GM21717 (cell line): Measurements from ENCODE around the gene DYNC1H1.

ENCODE experiments used
- ATAC-seq: cut with Tn5 transposase; IDR thresholded peaks from one replicate; pipeline ENCODE4 v1.9.1; 2021; ENCODE audit warnings: mild to moderate bottlenecking, moderate library complexity; ENCODE audit not compliant: unreplicated experiment

The DYNC1H1 gene

DNA sequence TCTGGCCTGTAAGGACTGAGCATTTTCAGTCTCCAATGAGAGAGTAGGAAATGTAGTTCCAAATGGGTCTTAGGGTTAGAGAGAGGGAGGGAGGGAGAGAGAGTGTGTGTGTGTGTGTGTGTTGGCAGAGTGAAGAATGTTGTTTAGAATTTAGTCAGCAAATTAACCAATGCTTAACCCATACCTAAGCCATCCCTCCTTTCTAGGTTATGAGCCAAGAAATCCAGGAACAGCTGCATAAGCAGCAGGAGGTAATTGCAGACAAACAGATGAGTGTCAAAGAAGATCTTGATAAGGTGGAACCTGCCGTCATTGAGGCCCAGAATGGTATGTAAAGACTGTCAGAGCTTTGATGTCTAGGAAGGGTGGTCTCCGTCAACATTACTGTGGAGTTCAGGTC, 65.6 kb downstream of the DYNC1H1 start:
- ATAC-seq: no peak

DNA sequence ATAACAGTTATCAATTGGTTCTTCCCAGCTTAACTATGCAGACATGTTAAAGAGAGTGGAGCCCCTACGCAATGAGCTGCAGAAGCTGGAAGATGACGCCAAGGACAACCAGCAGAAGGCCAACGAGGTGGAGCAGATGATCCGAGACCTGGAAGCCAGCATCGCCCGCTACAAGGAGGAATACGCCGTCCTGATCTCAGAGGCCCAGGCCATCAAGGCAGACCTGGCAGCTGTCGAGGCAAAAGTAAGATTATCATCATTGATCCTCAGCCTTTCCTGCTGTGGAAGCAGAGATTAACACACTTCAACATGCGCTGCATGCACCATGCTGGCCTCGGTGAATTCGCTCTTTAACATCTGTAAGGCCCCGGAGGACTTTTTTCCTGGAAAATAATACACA, 68.9 kb downstream of the DYNC1H1 start:
- ATAC-seq: no peak

DNA sequence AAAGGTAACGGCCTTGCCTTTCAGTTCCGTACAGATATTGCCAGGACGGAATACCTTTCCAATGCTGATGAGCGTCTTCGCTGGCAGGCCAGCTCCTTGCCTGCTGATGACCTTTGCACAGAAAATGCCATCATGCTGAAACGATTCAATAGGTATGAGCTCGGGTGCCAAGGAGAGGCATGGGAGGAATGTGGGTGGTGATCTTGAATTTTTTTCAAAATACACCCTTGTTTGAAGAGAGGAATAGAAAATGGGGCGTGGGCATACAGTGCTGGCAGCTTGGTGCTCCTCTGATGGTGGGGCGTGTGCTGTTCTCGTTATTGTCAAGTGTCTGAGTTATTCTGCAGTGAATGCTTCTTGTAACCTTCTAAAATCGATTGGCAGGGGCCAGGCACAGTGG, 69.9 kb downstream of the DYNC1H1 start:
- ATAC-seq: no peak

DNA sequence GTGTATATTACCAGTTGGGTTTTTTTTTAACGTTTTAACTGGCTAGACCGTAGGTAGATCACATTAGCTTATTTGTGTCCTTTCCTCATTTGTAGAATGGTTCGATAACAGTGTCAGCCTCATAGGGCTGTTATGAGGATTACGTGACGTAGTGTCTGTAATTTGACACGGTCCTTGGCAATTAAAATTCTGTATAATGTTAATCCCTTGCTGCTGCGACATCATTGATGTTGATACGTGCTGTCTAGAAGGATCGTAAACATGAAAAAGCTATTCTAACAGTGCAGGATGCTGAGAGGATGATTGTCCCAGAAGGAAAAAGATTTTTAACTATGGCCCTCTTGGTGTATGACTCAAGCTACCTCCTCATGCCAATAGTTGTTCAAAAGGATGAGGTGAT, 71.5 kb downstream of the DYNC1H1 start:
- ATAC-seq: no peak

DNA sequence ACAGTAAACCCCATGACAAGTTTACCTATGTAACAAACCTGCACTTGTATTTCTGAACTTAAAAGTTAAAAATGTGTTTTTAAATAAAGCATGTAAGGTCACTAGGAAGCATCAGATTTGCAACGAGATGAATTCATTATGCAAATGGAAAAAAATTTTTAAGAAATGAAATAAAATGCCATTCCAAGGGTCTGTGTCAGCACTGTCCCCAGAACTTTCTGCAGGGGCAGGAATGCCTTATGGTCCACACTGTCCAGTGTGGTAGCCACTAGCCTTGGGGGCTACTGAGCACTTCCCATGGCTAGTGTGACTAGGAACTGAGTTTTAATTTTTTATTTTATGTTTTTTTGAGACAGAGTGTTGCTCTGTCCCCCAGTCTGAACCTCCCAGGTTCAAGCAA, 73.3 kb downstream of the DYNC1H1 start:
- ATAC-seq: no peak

DNA sequence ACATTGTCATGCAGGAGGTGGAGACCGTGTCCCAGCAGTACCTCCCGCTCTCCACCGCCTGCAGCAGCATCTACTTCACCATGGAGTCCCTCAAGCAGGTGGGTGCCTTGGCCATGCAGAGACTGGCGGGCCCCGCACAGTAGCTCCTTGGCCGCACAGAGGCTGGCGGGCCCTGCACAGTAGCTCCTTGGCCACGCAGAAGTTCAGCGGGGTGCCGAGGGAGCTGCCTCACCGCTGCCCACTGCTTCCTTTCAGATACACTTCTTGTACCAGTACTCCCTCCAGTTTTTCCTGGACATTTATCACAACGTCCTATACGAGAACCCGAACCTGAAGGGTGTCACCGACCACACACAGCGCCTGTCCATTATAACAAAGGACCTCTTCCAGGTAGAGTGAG, 74.8 kb downstream of the DYNC1H1 start:
- no peak for ATAC-seq

DNA sequence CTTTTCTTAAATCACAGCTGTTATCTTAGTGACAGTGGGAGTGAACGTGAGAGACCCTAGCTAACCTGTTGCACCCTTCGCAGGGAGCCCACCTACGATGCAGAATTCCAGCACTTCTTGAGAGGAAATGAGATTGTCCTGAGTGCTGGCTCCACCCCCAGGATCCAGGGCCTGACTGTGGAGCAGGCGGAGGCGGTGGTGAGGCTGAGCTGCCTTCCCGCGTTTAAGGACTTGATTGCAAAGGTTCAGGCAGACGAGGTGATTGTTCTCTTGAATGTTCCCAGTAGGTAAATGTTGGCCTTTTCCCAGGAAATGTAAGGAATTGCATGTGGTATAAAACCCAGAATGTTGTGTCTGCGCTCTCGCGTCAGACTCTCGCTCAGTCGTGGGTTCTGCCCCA, 75.8 kb downstream of the DYNC1H1 start:
- ATAC-seq: no peak

DNA sequence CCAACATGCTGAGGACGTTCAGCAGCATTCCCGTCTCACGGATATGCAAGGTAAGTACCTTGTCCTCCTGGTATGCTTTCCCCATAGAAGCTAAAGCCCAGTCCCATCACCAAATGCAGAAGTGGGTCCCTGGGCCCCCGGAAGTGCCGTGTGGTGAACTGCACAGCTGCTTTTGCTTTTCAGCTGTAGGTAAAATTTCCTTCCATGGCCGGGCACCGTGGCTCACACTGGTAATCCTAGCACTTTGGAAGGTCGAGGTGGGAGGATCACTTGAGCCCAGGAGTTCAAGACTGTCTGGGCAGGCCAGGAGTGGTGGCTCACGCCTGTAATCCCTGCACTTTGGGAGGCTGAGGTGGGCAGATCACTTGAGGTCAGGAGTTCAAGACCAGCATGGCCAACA, 78.3 kb downstream of the DYNC1H1 start:
- ATAC-seq: no peak

DNA sequence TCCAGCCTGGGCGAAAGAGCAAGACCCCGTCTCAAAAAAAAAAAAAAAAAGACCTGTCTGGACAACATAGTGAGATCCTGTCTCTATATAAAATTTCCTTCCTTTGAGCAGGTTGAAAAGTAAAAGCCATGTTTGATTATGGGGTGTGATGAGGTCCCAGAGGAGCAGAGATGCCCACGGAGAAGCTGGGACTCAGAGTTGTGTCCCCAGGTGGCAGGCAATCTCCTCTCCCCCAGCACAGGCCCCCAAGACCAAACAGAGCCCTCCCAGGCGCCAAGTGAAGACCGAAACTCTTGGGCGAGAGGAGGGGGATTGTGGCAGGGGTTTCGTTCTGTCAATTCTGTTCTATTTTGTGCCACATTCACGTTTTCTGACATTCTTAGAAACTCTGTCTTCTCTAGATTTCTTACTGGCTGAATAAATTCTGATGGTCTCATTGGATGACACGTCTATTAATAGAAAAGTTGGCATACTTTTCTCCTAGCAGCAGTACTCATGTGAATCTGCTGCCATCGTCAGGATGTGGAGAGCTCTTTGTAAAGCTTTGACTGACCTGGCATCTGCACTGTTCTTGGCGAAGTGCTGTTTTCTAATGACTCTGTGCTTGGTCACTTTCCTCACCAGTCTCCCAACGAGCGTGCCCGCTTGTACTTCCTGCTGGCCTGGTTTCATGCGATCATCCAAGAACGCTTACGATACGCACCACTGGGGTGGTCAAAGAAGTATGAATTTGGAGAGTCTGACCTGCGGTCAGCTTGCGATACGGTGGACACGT, 79.1 kb downstream of the DYNC1H1 start:
- no peak for ATAC-seq

DNA sequence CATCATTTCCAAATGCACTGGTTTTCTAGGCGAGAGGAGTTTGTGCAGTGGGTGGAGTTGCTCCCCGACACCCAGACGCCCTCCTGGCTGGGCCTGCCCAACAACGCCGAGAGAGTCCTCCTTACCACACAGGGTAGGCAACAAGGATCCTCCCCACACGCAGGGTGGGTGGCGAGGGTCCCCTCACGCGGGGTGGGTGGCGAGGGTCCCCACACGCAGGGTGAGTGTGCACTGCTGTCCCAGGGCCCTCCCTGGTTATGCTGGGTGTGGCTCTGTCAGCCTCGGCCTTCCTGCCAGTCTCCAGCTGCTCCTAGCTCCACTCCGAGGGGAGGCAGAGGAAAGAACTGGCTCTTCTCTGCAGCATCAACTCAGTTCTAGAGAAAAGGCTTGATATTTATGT, 80.2 kb downstream of the DYNC1H1 start:
- no peak for ATAC-seq

DNA sequence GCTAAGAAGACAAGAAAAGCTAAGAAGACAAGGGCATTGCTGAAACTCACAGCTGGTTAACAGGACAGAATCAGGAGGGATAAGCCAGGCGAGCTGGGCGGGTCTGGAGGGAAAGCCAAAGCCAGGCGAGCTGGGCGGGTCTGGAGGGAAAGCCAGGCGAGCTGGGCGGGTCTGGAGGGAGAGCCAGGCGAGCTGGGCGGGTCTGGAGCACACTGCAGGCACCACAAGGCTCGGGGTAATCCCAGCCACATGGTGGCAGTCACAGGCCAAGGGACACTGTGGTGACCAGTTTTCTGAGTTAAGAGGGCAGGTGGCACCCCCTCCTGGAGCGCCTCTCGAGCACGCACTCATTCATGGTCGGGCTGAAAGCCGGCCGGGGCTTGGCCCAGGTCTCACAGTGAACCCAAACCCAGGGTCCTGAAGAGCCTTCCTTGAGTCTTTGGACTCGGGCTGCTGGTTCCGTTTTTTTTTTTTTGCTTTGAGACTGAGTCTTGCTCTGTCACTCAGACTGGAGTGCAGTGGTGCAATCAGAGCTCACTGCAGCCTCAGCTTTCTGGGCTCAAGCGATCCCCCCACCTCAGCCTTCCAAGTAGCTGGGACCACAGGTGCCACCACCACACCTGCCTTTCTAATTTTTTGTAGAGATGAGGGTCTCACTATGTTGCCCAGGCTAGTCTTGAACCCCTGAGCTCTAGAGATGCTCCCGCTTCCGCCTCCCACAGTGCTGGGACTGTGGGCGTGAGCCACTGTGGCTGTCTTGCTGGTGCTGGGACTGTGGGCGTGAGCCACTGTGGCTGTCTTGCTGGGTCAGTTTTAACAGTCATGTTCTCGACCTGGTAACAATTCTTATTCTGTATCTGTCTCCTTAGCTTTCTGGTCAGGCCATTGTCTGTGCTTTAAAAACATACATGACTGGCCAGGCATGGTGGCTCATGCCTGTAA, 82.2 kb downstream of the DYNC1H1 start:
- ATAC-seq: no peak

DNA sequence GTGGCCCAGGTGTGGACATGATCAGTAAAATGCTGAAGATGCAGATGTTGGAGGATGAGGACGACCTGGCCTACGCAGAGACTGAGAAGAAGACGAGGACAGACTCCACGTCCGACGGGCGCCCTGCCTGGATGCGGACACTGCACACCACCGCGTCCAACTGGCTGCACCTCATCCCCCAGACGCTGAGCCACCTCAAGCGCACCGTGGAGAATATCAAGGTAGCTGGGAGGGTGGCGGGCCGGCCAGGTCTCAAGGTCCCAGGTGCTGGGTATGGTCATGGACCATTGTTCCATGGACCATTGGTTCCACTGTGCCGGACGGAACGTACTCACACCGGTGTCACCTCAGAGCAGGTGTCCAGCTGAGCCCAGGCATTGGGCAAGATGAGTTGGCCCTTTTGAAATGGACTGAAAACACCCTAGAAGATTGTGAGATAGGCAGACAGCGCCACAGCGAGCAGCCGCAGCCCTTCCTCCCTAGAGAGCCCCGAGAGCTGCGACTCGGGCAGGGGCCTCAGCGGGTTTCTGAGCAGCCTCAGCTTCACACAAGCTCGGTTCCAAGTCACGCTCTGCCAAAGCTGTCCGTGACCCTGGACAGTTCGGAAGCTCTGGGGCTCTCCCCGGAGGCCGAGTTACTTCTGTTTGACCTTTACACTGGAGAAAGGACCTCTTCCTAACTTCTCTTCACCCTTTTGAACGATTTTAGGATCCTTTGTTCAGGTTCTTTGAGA, 83.6 kb downstream of the DYNC1H1 start:
- no peak for ATAC-seq

DNA sequence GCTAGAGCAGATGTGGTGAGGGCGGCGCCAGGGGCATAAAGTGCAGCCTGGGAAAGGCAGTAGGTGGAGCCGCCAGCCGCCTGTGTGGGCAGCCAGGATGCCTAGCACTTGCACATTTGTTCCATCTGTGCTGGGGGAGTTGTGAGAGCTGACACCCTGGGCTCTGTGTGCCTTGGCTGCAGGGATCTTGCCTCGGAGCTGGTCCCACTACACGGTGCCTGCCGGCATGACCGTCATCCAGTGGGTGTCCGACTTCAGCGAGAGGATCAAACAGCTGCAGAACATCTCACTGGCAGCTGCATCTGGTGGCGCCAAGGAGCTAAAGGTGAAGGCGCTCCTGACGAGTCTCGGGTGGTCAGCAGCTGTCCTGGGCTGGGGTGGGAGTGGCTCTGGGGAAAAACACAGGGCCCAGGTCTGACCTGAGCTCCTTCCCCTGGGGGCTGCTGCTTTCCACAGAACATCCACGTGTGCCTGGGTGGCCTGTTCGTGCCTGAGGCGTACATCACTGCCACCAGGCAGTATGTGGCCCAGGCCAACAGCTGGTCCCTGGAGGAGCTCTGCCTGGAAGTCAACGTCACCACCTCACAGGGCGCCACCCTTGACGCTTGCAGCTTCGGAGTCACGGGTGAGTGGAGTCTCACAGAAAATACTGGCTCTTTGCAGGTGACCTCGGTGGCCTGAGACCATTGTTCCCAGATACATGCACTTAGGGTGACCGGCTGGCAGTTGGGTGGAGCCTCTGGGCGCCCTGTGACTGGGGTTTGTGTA, 85.1 kb downstream of the DYNC1H1 start:
- ATAC-seq: no peak

DNA sequence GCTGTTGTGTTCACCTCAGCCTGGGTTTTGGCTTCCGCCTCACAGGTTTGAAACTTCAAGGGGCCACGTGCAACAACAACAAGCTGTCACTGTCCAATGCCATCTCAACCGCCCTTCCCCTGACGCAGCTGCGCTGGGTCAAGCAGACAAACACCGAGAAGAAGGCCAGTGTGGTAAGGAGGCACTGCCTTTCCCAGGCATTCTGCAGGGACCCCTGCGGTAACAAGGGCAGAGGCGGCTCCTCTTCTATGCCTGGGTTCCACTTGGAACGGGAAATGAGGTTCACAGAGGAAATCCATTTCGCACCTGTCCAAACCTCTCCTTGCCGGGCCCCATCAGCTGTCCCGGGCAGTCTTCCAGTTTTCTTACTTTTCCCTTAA, 85.6 kb downstream of the DYNC1H1 start:
- no peak for ATAC-seq

DNA sequence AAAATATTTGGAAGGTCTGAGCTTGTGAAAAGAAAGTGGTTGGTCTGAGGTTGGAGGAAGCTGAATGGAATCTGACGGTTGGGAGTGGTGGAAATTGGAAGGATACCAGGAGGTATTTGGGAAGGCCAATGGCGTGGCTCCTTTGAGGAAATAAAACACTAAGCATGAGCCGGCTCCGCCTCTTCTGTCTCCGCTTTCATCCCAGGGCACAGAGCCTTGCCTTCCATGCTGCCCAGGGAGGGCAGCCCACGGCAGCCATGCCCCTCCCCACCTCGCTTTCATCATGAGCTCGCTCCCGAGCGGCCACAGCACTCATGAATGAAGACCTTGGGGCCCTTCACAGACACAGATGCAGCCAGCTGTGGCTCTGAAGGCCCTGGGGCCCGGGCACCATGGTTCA, 86.3 kb downstream of the DYNC1H1 start:
- no peak for ATAC-seq

DNA sequence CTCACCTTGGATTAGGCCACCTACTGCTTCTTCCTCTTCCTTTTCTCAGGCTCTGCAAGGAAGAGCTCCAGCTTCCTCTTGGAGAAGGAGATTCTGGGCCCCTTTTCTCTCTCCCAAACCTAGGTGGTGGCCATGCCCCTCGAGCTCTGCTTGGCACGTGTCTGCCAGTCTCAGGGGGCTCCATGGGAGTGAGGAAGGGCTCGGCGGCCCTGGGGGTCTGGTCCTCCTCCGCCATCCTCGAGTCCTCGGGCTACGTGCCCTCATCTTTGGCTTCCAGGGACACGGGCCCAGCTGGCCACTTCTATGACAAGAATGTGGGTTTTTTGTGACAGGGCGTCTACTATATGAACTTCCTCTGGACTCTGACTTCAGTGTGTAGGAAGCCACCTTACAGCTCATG, 88.1 kb downstream of the DYNC1H1 start:
- no peak for ATAC-seq

DNA sequence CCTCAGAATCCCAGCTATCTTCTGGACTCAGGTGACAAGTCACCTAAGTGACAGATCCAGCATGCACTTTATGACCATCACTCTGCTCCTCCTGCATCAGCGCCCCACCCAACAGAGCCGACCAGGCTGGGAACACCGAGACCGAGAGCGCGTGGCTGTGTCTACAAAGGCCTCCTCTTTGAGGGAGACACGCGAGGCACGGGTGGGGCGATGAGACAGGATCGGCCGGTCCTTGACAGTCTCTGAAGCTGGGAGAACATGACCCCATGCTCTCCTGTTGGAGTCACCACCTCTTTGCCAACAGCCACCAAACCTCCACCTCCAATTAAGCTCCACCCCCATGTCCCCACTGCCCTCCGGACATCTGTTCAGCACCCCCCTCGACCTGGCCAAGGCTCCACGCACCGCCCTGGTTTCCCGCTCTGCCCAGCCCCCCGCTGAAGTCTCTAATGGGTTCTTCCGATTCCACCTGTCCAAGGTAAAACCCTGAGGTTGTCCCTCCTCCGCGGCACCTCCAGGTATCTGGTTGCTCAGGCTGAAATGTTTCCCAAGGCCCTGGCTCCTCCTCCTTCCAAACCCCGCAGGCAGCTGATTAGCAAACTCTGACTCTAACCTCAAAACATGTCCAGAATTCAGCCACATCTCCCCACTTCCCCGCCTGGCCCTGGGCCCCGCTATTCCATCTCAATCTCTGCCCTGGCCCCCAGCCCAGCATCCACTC, 91.0 kb downstream of the DYNC1H1 start:
- ATAC-seq: no peak

DNA sequence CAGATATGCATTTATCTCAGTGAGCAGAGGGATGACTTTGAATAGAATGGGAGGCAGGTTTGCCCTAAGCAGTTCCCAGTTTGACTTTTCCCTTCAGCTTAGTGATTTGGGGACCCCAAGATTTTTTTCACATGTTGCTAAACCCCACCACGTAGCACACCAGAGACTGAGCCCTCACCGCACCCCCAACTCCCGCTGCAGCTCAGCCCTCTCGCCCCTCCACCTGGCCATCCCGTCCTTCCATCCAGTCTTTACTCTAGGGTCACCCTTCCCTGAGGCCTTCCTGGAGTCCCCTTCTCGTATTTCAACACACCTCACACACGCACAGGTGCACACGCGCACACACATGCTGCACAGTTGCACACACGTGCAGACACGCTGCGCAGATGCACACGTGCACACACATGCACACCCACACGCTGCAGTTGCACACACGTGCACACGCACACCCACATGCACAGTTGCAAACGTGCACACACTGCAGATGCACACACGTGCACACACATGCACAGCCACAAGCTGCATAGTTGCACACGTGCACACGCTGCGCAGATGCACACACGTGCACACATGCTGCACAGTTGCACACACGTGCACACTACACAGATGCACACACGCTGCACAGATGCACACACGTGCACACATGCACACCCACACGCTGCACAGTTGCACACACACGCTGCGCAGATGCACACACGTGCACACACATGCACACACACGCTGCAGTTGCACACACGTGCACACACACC, 92.5 kb downstream of the DYNC1H1 start:
- no peak for ATAC-seq

DNA sequence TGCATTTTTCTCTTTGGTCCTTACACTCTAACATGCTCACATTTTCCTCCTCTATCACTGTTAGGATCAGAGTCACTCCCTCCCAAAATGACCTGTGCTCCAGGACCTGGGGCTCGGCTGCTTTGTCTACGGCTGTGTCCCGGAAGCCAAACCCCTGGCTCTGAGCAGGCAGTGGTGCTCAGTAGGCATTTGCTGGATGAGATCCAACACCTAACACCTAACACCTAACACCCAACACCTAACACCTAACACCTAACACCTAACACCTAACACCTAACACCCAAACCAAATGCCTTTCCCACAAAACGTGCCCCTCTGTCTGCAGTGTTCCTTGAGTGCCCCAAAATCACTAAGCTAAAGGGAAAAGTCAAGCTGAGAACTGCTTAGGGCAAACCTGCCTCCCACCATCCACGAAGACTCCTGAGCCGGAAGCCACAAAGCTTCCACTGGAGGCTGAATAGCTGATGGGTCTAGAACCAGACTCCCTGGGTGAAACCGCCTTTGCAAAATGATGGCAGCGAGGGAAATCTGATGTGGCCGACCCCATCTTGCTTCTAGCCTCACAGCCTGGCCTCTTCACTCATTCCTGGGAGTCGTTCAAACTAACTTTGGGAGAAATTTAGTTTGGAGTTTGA, 93.2 kb downstream of the DYNC1H1 start:
- ATAC-seq: no peak
